GM12801 (cell line): Measurements from ENCODE around the gene CMTM7.

Experiments
- TF ChIP-seq, protein P1 (sequence below): IDR thresholded peaks from one replicate; pipeline ENCODE4 v1.5.1; 2011; ENCODE audit warnings: control low read depth; ENCODE audit not compliant: insufficient read length; ENCODE audit errors: extremely low read depth

The CMTM7 gene

DNA sequence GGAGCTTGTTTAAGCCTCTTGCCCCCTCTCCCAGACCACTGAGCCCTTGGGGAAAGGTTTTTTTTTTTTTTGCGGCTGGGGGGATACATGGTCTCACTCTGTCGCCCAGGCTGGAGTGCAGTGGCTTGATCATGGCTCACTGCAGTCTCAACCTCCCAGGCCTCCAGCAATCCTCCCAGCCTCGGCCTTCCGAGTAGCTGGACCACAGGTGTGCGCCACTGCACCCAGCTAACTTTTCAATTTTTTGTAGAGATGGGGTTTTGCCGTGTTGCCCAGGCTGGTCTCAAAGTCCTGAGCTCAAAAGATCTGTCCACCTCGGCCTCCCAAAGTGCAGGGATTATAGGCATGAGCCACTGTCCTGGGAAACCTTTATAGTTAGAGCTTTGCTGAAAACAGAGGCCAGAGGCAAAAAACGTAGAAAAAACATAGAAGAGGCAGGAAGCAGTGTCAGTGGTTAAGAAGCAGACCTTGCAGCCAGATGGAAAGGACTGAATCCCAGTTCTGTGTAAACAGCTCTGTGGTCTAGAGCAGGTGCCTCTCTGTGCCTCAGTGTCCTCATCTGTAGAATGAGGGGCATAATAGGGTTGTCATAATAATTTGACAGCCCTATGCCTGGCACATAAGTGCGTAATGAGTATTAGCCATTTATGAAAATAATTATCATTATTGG lies 33.1 kb downstream of the CMTM7 start:
- TF ChIP-seq, protein P1, sequence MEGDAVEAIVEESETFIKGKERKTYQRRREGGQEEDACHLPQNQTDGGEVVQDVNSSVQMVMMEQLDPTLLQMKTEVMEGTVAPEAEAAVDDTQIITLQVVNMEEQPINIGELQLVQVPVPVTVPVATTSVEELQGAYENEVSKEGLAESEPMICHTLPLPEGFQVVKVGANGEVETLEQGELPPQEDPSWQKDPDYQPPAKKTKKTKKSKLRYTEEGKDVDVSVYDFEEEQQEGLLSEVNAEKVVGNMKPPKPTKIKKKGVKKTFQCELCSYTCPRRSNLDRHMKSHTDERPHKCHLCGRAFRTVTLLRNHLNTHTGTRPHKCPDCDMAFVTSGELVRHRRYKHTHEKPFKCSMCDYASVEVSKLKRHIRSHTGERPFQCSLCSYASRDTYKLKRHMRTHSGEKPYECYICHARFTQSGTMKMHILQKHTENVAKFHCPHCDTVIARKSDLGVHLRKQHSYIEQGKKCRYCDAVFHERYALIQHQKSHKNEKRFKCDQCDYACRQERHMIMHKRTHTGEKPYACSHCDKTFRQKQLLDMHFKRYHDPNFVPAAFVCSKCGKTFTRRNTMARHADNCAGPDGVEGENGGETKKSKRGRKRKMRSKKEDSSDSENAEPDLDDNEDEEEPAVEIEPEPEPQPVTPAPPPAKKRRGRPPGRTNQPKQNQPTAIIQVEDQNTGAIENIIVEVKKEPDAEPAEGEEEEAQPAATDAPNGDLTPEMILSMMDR = no peak

DNA sequence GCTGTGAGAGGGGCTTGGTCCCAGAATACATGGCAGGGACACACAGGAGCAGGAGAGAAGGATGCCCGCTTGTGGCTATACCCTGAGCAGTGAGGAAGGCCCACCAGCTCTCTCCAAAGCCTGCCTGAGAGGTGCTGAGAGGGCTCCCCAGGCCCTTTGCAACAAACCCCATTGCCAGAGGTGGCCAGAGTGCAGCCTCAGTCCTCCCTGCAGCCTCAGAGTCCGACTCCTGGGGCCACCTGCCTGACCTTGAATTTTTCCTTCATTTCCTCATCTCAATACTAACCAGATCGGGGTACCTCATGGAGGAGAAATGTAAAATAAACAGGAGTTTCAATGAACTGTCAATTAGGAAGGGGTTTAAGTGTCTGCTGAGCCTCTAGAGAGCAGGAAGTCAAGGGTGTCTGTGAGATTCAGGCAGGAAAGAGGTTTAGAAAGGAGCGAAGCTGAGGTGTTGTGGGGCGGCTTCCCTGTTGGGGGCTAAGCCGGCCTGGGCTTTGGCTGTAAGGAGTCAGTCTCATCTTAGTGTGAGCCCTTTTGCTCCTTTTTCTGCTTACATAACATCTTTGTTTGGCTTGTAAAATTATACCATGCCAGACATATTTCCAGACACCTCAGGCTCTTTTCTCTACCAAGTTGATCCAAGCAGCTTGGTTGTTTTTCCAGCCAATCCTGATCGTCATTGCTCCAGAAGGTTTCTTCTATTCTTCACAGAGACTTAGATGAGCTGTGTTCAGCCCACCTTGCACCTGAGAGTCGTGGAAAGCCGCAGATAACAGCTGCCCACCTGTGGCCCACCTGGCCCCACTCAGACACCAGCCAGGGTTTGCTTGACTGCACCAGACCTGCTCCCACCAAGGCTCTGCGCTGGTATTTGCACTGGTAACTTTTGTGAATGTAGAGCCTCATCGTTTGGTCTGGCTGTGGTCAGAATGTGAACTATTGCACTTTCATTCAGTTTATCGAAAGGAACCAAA lies 36.7 kb downstream of the CMTM7 start:
- TF ChIP-seq, protein P1 = no peak

DNA sequence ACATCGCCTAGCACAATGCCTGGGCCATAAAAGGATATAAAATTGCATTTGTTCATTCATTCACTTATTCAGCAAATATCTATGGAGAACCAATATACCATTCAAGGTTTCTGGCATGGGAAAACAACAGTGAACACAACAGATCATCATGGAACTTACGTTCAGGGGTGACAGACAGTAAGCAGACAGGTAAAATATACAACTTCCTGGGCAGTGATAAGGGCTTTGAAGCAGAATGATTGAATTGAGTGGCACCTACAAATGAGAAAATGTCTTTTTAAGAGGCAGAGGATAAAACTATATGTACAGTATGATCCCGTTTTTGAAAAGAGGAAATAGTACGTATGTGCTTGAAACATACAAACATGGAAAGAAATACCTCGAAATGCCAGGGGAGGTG lies 39.2 kb downstream of the CMTM7 start:
- TF ChIP-seq, protein P1 = no peak

DNA sequence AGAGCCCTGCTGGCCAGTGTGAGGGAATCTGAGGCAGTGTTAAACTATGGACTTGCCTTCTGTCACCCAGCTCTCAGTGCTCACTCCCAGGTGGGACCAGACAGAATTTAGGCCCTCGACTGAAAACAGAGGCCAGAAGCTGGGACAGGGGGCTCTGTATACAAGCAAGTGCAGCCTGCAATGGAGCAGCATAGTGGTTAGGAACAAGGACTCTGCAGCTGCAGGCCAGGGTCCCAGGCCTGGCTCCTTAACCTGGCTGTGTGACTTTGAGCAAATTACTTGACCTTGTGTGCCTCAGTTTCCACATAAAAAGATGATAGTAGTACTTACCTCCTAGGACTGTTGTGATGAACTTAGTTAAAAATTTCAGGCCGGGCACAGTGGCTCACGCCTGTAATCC lies 39.8 kb downstream of the CMTM7 start:
- TF ChIP-seq, protein P1 = no peak

DNA sequence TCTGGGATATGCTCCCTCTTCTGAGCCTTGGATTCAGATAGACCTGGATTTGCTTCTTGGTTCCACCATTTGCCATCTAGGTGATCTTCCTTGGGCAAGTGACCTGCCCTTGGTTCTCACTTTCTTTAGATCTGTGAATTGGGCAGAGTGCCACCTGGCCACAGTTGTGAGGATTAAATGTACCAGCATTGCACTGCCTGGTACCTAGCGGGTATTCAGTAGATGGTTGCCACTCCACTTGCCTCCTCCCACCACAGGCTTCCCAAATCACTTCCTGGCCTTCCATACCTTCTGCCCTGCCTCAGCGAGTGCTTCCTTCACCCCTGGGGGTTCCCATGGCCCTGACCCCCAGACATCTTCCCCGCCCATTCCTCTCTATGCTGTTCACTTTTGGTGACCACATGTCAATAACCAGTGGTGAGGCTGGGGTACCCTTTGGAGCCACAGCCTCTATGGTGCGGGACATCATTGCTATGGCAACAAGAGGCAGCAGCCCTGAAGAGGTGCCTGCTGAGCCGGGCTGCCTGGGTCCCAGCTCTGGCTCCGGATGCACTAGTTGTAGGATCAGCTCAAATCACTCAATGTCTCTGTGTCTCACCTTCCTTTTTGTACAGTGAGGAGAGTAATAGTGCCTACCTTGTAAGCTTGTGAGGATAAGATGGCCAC lies 40.5 kb downstream of the CMTM7 start:
- TF ChIP-seq, protein P1 = no peak

DNA sequence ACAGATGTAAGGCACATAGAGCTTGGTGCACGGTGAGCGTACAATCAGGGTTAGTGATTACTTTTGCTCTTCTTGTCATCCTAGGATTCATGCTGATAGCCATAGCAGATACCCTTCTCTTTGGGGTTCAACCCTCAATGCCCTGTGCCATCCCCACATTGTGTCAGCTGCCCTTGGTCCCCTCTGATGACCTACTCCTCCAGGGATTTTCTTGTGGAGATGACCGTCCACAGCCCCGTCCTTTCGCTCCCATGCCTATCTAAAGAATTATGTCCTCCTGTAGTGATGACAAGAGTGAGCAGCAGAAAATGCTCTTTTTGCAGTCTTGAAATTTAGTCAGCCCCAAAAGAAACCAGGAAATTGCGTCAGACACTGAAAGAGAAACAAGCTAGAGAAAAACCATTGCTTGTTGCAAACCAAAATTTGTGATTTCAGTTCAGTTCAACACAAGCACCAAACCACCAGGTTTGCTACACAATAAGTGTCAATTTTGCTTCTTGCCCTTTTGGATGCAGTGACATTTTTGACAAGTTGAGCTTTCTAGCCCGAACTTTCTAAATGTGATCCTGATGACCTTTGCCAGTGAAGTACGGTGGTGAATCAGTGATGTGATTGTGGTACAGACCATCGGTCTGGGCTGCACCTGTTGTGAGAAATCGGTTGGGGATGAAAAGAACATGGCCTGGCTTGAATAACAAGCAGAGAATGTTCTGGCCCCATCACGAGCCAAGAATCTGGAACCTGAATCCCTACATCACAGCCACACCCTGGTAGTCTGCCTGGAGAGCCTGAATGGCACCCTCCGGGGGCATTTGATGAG lies 41.3 kb downstream of the CMTM7 start:
- TF ChIP-seq, protein P1 = no peak
